ENCODE measurements around the gene USF2. TPM values are rescaled to one million over a fixed set of nuclear protein-coding genes. Genes with fewer than 3 reads are reported as not detected.

The USF2 gene
- total and polyA plus RNA-seq, 2 of the 4 experiments (the other 2 are of a cell fraction): 21.3 to 65.6 TPM

- Histone ChIP-seq H2BK15ac (ENCODE audit: low read depth, low read length) (no peak overlapping the region), H3K23ac (ENCODE audit: low read depth, low read length) (no peak overlapping the region; the same call in 1 of the 2 replicates), H3K36me3 (ENCODE audit: control insufficient read depth, insufficient read depth, low read length) (no peaks in the 10 kb centered on the region), H3K14ac (replicated peaks; ENCODE audit: low read depth, low read length) (no peak overlapping the region), H3K4ac (ENCODE audit: low read depth, low read length) (no peak overlapping the region), H2BK20ac (ENCODE audit: low read depth, low read length) (no peak overlapping the region), H3K9me1 (ENCODE audit: insufficient read depth, low read length) (no peaks in the 10 kb centered on the region), H2BK5ac (ENCODE audit: low read depth, low read length, poor library complexity, severe bottlenecking) (no peak overlapping the region), H4K5ac (ENCODE audit: low read depth, low read length) (no peak overlapping the region), H4K91ac (ENCODE audit: insufficient read depth, low read depth, low read length) (no peak overlapping the region), H4K20me1 (ENCODE audit: insufficient read depth, low read length) (no peaks in the 10 kb centered on the region), H3K9me3 (ENCODE audit: control insufficient read depth, insufficient read depth, low read length) (peaks cover 6% of the 10 kb centered on the region; the same call in 1 of the 2 replicates), H3K4me1 (ENCODE audit: control insufficient read depth, insufficient read depth, low read length) (no peaks in the 10 kb centered on the region), H2AFZ (replicated peaks; ENCODE audit: low read length, poor library complexity) (no peak overlapping the region), H4K8ac (ENCODE audit: low read depth in 2 of 2, low read length in 2 of 2) (no peak overlapping the region), H2AK9ac (replicated peaks; ENCODE audit: low read depth, low read length, poor library complexity) (no peak overlapping the region), H3K4me2 (ENCODE audit: low read depth, low read length) (no peak overlapping the region), H2BK120ac (ENCODE audit: low read depth, low read length) (no peak overlapping the region), H3K9ac (ENCODE audit: low read depth, low read length) (no peak overlapping the region), H3K4me3 (ENCODE audit: insufficient read depth, low read depth, low read length) (no peak overlapping the region), H3K79me1 (ENCODE audit: low read depth in 1 of 2, low read length in 2 of 2) (no peaks in the 10 kb centered on the region), H3K18ac (ENCODE audit: low read depth, low read length) (no peak overlapping the region), H3K27me3 (ENCODE audit: control insufficient read depth, insufficient read depth, low read length) (peaks cover 5% of the 10 kb centered on the region; the same call in 1 of the 2 replicates), H2AK5ac (ENCODE audit: low read depth, low read length) (no peak overlapping the region), H3K27ac (ENCODE audit: insufficient read depth, low read length) (no peak overlapping the region), H3K56ac (ENCODE audit: extremely low read depth, insufficient read depth, low read length) (no peak overlapping the region)
- in situ Hi-C loops (cut with MboI; ENCODE audit: low sequenced_read_pairs) (no loop called here), dilution Hi-C loops (cut with HindIII; ENCODE audit: low sequenced_read_pairs, unreplicated experiment) (no loop called here), intact Hi-C loops (cut with micrococcal nuclease) (no loop called here)
- ChIA-PET POLR2A (ENCODE audit: unreplicated experiment) (no interaction called here), CTCF (no interaction called here)
- BruUV-seq (replicated peaks): no TSS peak
- TF ChIP-seq FOS (IDR thresholded peaks at IDR 0.05; ENCODE audit: low read depth, low read length): no peak
- no peak for TF ChIP-seq CEBPB (IDR thresholded peaks at IDR 0.05; ENCODE audit: low read depth, low read length)
- no peak for TF ChIP-seq MAZ (IDR thresholded peaks at IDR 0.05; ENCODE audit: borderline replicate concordance, low read depth, low read length)
- TF ChIP-seq USF2 (IDR thresholded peaks at IDR 0.05; ENCODE audit: low read depth, low read length): no peak
- no peak for TF ChIP-seq MXI1 (IDR thresholded peaks at IDR 0.05; ENCODE audit: borderline replicate concordance, low read depth, low read length)
- TF ChIP-seq RAD21 (IDR thresholded peaks at IDR 0.05; ENCODE audit: low read length): no peak
- no peak for TF ChIP-seq RFX5 (IDR thresholded peaks at IDR 0.05; ENCODE audit: low read depth, low read length)
- no peak for TF ChIP-seq MAFK (IDR thresholded peaks at IDR 0.05; ENCODE audit: low read depth, low read length)
- TF ChIP-seq ELK1 (IDR thresholded peaks at IDR 0.05; ENCODE audit: borderline replicate concordance, low read depth, low read length): no peak
- TF ChIP-seq BHLHE40 (IDR thresholded peaks at IDR 0.05; ENCODE audit: low read depth, low read length): no peak
- TF ChIP-seq SMC3 (IDR thresholded peaks at IDR 0.05; ENCODE audit: low read depth, low read length): no peak
- TF ChIP-seq POLR2A (IDR thresholded peaks at IDR 0.05; ENCODE audit: low read depth, low read length): no peak
- TF ChIP-seq RCOR1 (IDR thresholded peaks at IDR 0.05; ENCODE audit: insufficient replicate concordance, low read length): no peak
- no peak for TF ChIP-seq NFE2L2 (IDR thresholded peaks at IDR 0.05; ENCODE audit: low read depth, low read length)
- TF ChIP-seq, protein P1, sequence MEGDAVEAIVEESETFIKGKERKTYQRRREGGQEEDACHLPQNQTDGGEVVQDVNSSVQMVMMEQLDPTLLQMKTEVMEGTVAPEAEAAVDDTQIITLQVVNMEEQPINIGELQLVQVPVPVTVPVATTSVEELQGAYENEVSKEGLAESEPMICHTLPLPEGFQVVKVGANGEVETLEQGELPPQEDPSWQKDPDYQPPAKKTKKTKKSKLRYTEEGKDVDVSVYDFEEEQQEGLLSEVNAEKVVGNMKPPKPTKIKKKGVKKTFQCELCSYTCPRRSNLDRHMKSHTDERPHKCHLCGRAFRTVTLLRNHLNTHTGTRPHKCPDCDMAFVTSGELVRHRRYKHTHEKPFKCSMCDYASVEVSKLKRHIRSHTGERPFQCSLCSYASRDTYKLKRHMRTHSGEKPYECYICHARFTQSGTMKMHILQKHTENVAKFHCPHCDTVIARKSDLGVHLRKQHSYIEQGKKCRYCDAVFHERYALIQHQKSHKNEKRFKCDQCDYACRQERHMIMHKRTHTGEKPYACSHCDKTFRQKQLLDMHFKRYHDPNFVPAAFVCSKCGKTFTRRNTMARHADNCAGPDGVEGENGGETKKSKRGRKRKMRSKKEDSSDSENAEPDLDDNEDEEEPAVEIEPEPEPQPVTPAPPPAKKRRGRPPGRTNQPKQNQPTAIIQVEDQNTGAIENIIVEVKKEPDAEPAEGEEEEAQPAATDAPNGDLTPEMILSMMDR (conservative IDR thresholded peaks at IDR 0.05; ENCODE audit: low read depth, low read length): no peak
- DNase-seq (no peak), ATAC-seq (ENCODE audit: low read depth) (no peak)
- WGBS, 2 experiments (ENCODE audit: extremely low coverage in 2 of 2, insufficient read length in 1 of 2): 63% methylated on average over 1 of the region's 3 CpGs; no CpG with 5 or more reads in 1 of the 2 experiments
Measured at GRCh38 chr19:35220315-35220921, 48.3 kb upstream of the USF2 start.

Measured in IMR-90 (cell line).